ENCODE results near the gene RALGPS1. TPM values are rescaled to one million over a fixed set of nuclear protein-coding genes. Genes with fewer than 3 reads are reported as not detected.

The RALGPS1 gene
- polyA plus RNA-seq, 1 of the 3 experiments (the other 2 are of a cell fraction), result 3.9 TPM

DNA sequence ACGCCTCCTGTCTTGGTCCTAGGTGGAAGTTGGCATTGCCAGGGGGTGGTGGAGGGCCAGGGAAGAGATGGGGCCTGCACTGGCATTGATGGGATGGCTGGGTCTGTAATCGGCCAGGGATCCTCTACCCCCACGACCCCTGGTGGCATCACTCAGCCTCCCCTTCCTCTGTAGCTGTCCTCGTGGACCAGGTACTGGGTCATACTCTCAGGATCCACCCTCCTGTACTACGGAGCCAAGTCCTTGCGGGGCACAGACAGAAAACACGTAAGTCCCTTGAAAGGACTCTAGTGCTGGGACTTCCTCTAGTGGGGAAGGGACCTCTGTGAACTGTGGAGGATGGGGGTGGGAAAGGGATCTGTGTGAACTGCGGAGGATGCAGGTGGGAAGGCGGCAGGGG lies 297.9 kb downstream of the RALGPS1 start:
- POLR2A ChIA-PET, result no interaction called here

DNA sequence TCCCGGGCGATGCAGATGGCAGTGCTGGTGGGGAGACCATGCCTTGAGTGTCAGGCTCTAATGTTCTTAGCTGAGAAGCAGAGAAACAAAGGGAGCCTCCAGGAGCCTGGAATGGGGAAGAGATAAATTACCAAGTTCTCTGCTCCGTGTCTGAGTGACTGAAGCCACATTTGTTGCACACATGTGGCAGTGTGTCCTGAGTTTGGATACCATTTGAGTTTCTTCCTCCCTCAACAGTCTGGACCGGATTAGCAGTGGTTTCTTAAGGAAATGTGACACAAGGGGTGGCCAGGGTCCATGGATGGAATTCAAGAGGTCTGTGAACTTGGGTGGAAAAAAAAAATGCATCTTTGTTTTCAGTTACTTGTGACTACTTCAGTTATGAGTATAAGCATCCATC lies 299.3 kb downstream of the RALGPS1 start:
- H4K20me1 ChIP-seq (ENCODE audit: insufficient read depth), result no peaks in the 10 kb centered on the region
- ChIA-PET POLR2A (no interaction called here), CTCF (interaction anchor here (0.6 to 8.4 kb wide), 19 partner anchors 9 to 274 kb away, joined by 3 to 61 read pairs (median 5); partner anchors contain the start of genes SLC2A8 and ZNF79)
- no peak overlapping the region for H3K4me2 ChIP-seq
- TF ChIP-seq FOXJ3 (CRISPR knock-in tag; IDR thresholded peaks at IDR 0.05) (no peak), SMC3 (IDR thresholded peaks at IDR 0.05; ENCODE audit: low read depth, low read length) (no peak), TEAD4 (IDR thresholded peaks at IDR 0.05; ENCODE audit: borderline replicate concordance, insufficient read depth) (no peak), NFIC (IDR thresholded peaks at IDR 0.05; ENCODE audit: borderline replicate concordance) (no peak), RCOR1 (IDR thresholded peaks at IDR 0.05; ENCODE audit: low read length) (no peak), EP300 (IDR thresholded peaks at IDR 0.05; ENCODE audit: borderline replicate concordance in 1 of 2, low read depth in 1 of 2, low read length in 1 of 2) (no peak), YY1 (IDR thresholded peaks at IDR 0.05; ENCODE audit: low read depth) (no peak), POLR2AphosphoS5 (IDR thresholded peaks at IDR 0.05; ENCODE audit: low read depth, low read length) (no peak), TAF1 (IDR thresholded peaks at IDR 0.05; ENCODE audit: borderline replicate concordance, low read depth, low read length) (no peak), GABPA (IDR thresholded peaks at IDR 0.05; ENCODE audit: low read depth) (no peak), FOSL2 (IDR thresholded peaks at IDR 0.05; ENCODE audit: borderline replicate concordance, low read depth) (no peak), MXI1 (IDR thresholded peaks at IDR 0.05; ENCODE audit: low read depth, low read length) (no peak), ELF1 (IDR thresholded peaks at IDR 0.05) (no peak), MEF2A (IDR thresholded peaks at IDR 0.05; ENCODE audit: borderline replicate concordance, low read depth) (no peak)
- TF ChIP-seq, protein P1, sequence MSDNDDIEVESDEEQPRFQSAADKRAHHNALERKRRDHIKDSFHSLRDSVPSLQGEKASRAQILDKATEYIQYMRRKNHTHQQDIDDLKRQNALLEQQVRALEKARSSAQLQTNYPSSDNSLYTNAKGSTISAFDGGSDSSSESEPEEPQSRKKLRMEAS (IDR thresholded peaks at IDR 0.05; ENCODE audit: low read depth), result no peak
- TF ChIP-seq, protein P2, sequence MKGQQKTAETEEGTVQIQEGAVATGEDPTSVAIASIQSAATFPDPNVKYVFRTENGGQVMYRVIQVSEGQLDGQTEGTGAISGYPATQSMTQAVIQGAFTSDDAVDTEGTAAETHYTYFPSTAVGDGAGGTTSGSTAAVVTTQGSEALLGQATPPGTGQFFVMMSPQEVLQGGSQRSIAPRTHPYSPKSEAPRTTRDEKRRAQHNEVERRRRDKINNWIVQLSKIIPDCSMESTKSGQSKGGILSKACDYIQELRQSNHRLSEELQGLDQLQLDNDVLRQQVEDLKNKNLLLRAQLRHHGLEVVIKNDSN (IDR thresholded peaks at IDR 0.05; ENCODE audit: borderline replicate concordance, low read depth), result no peak
- TF ChIP-seq, protein P3, sequence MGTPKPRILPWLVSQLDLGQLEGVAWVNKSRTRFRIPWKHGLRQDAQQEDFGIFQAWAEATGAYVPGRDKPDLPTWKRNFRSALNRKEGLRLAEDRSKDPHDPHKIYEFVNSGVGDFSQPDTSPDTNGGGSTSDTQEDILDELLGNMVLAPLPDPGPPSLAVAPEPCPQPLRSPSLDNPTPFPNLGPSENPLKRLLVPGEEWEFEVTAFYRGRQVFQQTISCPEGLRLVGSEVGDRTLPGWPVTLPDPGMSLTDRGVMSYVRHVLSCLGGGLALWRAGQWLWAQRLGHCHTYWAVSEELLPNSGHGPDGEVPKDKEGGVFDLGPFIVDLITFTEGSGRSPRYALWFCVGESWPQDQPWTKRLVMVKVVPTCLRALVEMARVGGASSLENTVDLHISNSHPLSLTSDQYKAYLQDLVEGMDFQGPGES (IDR thresholded peaks at IDR 0.05; ENCODE audit: low read depth, low read length), result no peak
- no peaks in the 10 kb centered on the region for H3K79me2 ChIP-seq (ENCODE audit: insufficient read depth)
- H3K36me3 ChIP-seq (replicated peaks in 1 of 2; ENCODE audit: control insufficient read depth in 1 of 2, insufficient read depth in 2 of 2, low read length in 1 of 2), result no peaks in the 10 kb centered on the region
- no peak overlapping the region for H3K4me3 ChIP-seq (ENCODE audit: low read depth in 2 of 2, low read length in 1 of 2)
- no peaks in the 10 kb centered on the region for H3F3A ChIP-seq (replicated peaks; ENCODE audit: insufficient read depth)
- no peak for DNase-seq
- no peak overlapping the region for H3K27ac ChIP-seq (ENCODE audit: low read depth in 2 of 2, low read length in 1 of 2)
- peaks cover 0 to 5% of the 10 kb centered on the region in 2 experiments; a peak in 1 of 4 replicates for H3K4me1 ChIP-seq (ENCODE audit: control insufficient read depth in 1 of 2, insufficient read depth in 2 of 2, low read depth in 1 of 2, low read length in 1 of 2)
- H3K9ac ChIP-seq, result no peak overlapping the region
- no peak overlapping the region for H2AFZ ChIP-seq (ENCODE audit: low read depth)
- no peaks in the 10 kb centered on the region for H3K9me2 ChIP-seq
- H3K27me3 ChIP-seq (ENCODE audit: insufficient read depth), result no peaks in the 10 kb centered on the region
- WGBS (ENCODE audit: low lambda C conversion rate), result 66% methylated on average over 4 of the region's 4 CpGs
- H3K9me3 ChIP-seq, result no peaks in the 10 kb centered on the region

More for the DNA sequence above, 297.9 kb downstream of the RALGPS1 start:
- Histone ChIP-seq H3K79me2 (ENCODE audit: insufficient read depth) (no peaks in the 10 kb centered on the region), H2AFZ (ENCODE audit: low read depth) (no peak overlapping the region), H3K27me3 (ENCODE audit: insufficient read depth) (no peaks in the 10 kb centered on the region), H3F3A (replicated peaks; ENCODE audit: insufficient read depth) (no peaks in the 10 kb centered on the region), H3K4me2 (no peak overlapping the region), H3K9me3 (no peaks in the 10 kb centered on the region), H3K4me3 (ENCODE audit: low read depth in 2 of 2, low read length in 1 of 2) (no peak overlapping the region), H3K9ac (no peak overlapping the region), H3K27ac (ENCODE audit: low read depth in 2 of 2, low read length in 1 of 2) (no peak overlapping the region), H3K4me1 (ENCODE audit: control insufficient read depth in 1 of 2, insufficient read depth in 2 of 2, low read depth in 1 of 2, low read length in 1 of 2) (peaks cover 0 to 5% of the 10 kb centered on the region in 2 experiments; a peak in 1 of 4 replicates), H3K36me3 (replicated peaks in 1 of 2; ENCODE audit: control insufficient read depth in 1 of 2, insufficient read depth in 2 of 2, low read length in 1 of 2) (no peaks in the 10 kb centered on the region), H4K20me1 (ENCODE audit: insufficient read depth) (no peaks in the 10 kb centered on the region), H3K9me2 (no peaks in the 10 kb centered on the region)
- no peak for DNase-seq
- CTCF ChIA-PET, result interaction anchor here (1.0 to 8.4 kb wide), 6 partner anchors 12 to 272 kb away, joined by 5 to 61 read pairs (median 14); partner anchors contain the start of gene SLC2A8
- WGBS (ENCODE audit: low lambda C conversion rate), result 82% methylated on average over 9 of the region's 9 CpGs
- TF ChIP-seq, protein P4, sequence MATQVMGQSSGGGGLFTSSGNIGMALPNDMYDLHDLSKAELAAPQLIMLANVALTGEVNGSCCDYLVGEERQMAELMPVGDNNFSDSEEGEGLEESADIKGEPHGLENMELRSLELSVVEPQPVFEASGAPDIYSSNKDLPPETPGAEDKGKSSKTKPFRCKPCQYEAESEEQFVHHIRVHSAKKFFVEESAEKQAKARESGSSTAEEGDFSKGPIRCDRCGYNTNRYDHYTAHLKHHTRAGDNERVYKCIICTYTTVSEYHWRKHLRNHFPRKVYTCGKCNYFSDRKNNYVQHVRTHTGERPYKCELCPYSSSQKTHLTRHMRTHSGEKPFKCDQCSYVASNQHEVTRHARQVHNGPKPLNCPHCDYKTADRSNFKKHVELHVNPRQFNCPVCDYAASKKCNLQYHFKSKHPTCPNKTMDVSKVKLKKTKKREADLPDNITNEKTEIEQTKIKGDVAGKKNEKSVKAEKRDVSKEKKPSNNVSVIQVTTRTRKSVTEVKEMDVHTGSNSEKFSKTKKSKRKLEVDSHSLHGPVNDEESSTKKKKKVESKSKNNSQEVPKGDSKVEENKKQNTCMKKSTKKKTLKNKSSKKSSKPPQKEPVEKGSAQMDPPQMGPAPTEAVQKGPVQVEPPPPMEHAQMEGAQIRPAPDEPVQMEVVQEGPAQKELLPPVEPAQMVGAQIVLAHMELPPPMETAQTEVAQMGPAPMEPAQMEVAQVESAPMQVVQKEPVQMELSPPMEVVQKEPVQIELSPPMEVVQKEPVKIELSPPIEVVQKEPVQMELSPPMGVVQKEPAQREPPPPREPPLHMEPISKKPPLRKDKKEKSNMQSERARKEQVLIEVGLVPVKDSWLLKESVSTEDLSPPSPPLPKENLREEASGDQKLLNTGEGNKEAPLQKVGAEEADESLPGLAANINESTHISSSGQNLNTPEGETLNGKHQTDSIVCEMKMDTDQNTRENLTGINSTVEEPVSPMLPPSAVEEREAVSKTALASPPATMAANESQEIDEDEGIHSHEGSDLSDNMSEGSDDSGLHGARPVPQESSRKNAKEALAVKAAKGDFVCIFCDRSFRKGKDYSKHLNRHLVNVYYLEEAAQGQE (IDR thresholded peaks at IDR 0.05; ENCODE audit: low read depth, low read length), result no peak
- TF ChIP-seq RFX5 (IDR thresholded peaks at IDR 0.05; ENCODE audit: low read length), result no peak
- TF ChIP-seq GABPA (IDR thresholded peaks at IDR 0.05; ENCODE audit: low read depth), result no peak
- no peak for TF ChIP-seq FOXJ3 (CRISPR knock-in tag; IDR thresholded peaks at IDR 0.05)
- TF ChIP-seq TCF12 (IDR thresholded peaks at IDR 0.05), result no peak
